ENCODE measurements around the gene MPI. TPM values are rescaled to one million over a fixed set of nuclear protein-coding genes. Genes with fewer than 3 reads are reported as not detected.

Gene MPI
- total RNA-seq, 1 experiment from 2014 or later = 57.5 TPM

GRCh38 chr15:74924525-74924924 lies 34.7 kb downstream of the MPI start:
- H3T11ph ChIP-seq (ENCODE audit: low read length) = no peak overlapping the region
- no peaks in the 10 kb centered on the region for H3K4me1 ChIP-seq (ENCODE audit: insufficient read depth, low read length)
- no peak overlapping the region for H3K56ac ChIP-seq (ENCODE audit: insufficient read length, low read depth, low read length)
- peaks cover 7% of the 10 kb centered on the region for H3K79me1 ChIP-seq (ENCODE audit: insufficient read depth, low read depth, low read length, poor library complexity, severe bottlenecking)
- no peaks in the 10 kb centered on the region for H3K79me2 ChIP-seq (ENCODE audit: insufficient read depth, low read length)
- Mint-ChIP-seq H3K27ac (no peak overlapping the region), H3K36me3 (ENCODE audit: insufficient read depth in 1 of 3, low read depth in 3 of 3) (peaks cover 44 to 90% (median 75%) of the 10 kb centered on the region in 3 experiments; a peak in 6 of 7 replicates), H3K9me3 (no peaks in the 10 kb centered on the region), H3K4me3 (no peak overlapping the region), H3K27me3 (ENCODE audit: low read depth) (no peaks in the 10 kb centered on the region), H3K4me1 (no peaks in the 10 kb centered on the region)
- WGBS (ENCODE audit: extremely low coverage, insufficient read length, low lambda C conversion rate) = no CpG with 5 or more reads among the region's 3 CpGs
- no peak for TF ChIP-seq CTCF (conservative IDR thresholded peaks at IDR 0.05)
- no peak overlapping the region for H2BK12ac ChIP-seq (ENCODE audit: insufficient read length, low read depth, low read length)
- H3K9me3 ChIP-seq (ENCODE audit: control insufficient read depth, low read depth, low read length) = no peaks in the 10 kb centered on the region
- H2BK120ac ChIP-seq (ENCODE audit: low read depth, low read length, poor library complexity, severe bottlenecking) = no peak overlapping the region
- no peak overlapping the region for H3K4ac ChIP-seq (ENCODE audit: low read depth, low read length)
- no peak overlapping the region for H3K9ac ChIP-seq (ENCODE audit: extremely low read depth, insufficient read length, low read length)
- no peak overlapping the region for H3K27ac ChIP-seq (ENCODE audit: insufficient read length, low read depth, low read length)
- H4K20me1 ChIP-seq (ENCODE audit: control insufficient read depth, insufficient read depth, insufficient read length) = no peaks in the 10 kb centered on the region
- H3K23ac ChIP-seq (ENCODE audit: insufficient read length, low read depth, low read length) = no peak overlapping the region
- H2AFZ ChIP-seq (ENCODE audit: low read length) = no peak overlapping the region
- no peak overlapping the region for H3K14ac ChIP-seq (ENCODE audit: insufficient read depth, low read length)
- no peak overlapping the region for H2BK5ac ChIP-seq (ENCODE audit: insufficient read length, low read length)
- no peaks in the 10 kb centered on the region for H3K23me2 ChIP-seq (ENCODE audit: insufficient read length, low read depth, low read length, poor library complexity, severe bottlenecking)
- H2AK5ac ChIP-seq (ENCODE audit: insufficient read length, low read length) = no peak overlapping the region
- H4K91ac ChIP-seq (ENCODE audit: insufficient read length, low read depth, low read length) = no peak overlapping the region
- no peak overlapping the region for H2BK15ac ChIP-seq (ENCODE audit: low read depth, low read length)
- no peak for DNase-seq
- H2BK20ac ChIP-seq (ENCODE audit: low read depth, low read length, poor library complexity, severe bottlenecking) = no peak overlapping the region
- no peaks in the 10 kb centered on the region for H3K27me3 ChIP-seq (ENCODE audit: insufficient read depth, low read length)
- no peak overlapping the region for H3K4me2 ChIP-seq (ENCODE audit: insufficient read depth, insufficient read length, low read length)
- no peak overlapping the region for H4K8ac ChIP-seq (replicated peaks; ENCODE audit: insufficient read length, low read depth, low read length)
- no peak overlapping the region for H4K5ac ChIP-seq (ENCODE audit: insufficient read length, low read depth, low read length)
- H3K18ac ChIP-seq (ENCODE audit: insufficient read length, low read depth, low read length) = no peak overlapping the region
